ENCODE measurements around the gene VCAM1.
A peak's percentile ranks its signal among the peaks of the same experiment; 100 is the strongest.
"Not testable (repeated sequence)": the region's sequence is repeated elsewhere in the genome, so short reads cannot be mapped to it uniquely, and the experiment has no call there.

VCAM1 gene

GRCh38 chr1:100781728-100782127 is 62.2 kb downstream of the VCAM1 start:
- DNase-seq = not testable (repeated sequence)

GRCh38 chr1:100782473-100783039 is 63.0 kb downstream of the VCAM1 start:
- no peak for DNase-seq

GRCh38 chr1:100785470-100786052 is 66.0 kb downstream of the VCAM1 start:
- peak; percentile 95 for DNase-seq

GRCh38 chr1:100786870-100787269 is 67.3 kb downstream of the VCAM1 start:
- no peak for DNase-seq

All from GDM1 (cell line).